Memory B cell (primary cell): Measurements from ENCODE around the gene MMP11.

ENCODE experiments used
- ATAC-seq: fragments of 150-1000 bp; cut with Tn5 transposase; 2 replicates; pipeline ENCODE4 v1.10.0; 2021; ENCODE audit warnings: low read depth, mild to moderate bottlenecking, moderate library complexity
- DNase-seq, 2 donors: peaks; one replicate each; pipeline ENCODE4 v3.0.0; 2022; ENCODE audit warnings: low spot score in 2 of 2
- H3K27ac Mint-ChIP-seq: one replicate; pipeline ENCODE4 v1.8.0; 2022; ENCODE audit warnings: mild to moderate bottlenecking, moderate library complexity, mixed read lengths
- H3K27me3 Mint-ChIP-seq: one replicate; pipeline ENCODE4 v1.8.0; 2022; ENCODE audit warnings: mixed read lengths
- H3K36me3 Mint-ChIP-seq: one replicate; pipeline ENCODE4 v1.8.0; 2022; ENCODE audit warnings: mild to moderate bottlenecking, mixed read lengths
- H3K4me1 Mint-ChIP-seq: one replicate; pipeline ENCODE4 v1.8.0; 2022; ENCODE audit warnings: mixed read lengths
- H3K4me3 Mint-ChIP-seq: one replicate; pipeline ENCODE4 v1.8.0; 2022; ENCODE audit warnings: mild to moderate bottlenecking, moderate library complexity, mixed read lengths
- H3K9me3 Mint-ChIP-seq: one replicate; pipeline ENCODE4 v1.8.0; 2022; ENCODE audit warnings: mixed read lengths

Gene MMP11

DNA sequence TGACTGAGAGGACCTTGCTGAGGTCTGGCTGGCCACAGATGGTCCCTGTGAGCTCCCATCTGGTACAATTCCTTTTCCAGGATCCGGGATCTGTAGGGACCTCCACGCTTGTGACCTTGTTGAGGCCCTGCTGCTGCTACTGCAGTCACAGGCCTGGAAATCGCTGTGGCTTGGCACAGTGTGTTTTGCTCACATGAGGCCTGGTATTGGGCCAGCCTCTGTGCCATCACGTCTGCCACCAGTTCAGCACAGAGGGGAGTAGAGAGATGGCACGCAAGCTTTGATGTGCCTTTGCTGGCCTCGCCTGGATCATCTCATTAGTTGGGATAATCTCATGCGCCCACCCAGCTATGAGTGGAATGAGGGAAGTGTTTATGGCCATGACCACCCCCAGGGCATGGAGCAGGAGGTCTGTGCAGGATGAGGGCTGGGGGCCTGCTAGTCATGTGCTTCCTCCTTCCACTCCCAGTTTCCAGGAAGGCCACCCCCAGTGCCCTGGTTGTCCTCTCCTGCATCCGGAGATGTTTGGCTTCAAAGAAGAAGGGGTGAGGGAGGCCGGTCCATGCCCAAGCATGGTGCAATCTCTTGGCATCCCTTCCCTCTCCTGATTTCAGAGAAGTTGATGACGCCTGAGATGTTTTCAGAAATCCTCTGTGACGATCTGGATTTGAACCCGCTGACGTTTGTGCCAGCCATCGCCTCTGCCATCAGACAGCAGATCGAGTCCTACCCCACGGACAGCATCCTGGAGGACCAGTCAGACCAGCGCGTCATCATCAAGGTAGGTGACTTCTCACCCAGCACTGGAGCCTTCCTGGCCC is 43.7 kb downstream of the MMP11 start:
- Mint-ChIP-seq H3K27me3 (no peaks in the 10 kb centered on the region), H3K4me3 (no peak overlapping the region), H3K9me3 (no peaks in the 10 kb centered on the region), H3K4me1 (peaks cover 33% of the 10 kb centered on the region), H3K36me3 (peaks cover 33% of the 10 kb centered on the region), H3K27ac (no peak overlapping the region)
- no peak for DNase-seq
- no peak for ATAC-seq

DNA sequence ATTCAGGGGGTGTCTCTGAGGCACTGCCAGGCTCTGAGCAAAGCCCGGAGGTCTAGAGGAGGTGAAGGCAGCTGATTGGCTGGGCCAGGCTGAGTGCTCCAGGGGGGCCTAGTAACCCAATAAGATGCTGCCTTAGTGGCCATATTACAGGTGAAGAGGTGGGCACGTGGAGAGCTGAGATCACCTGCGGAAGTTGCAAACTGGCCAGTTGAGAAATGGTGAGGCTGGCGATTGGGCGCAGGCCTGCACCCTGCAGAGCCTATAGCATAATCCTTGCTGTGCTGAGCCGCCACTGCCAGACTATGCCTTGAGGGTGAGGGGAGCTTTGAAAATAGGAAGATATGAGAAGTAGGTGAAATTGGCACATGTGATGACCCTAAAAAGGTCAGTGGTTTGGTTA is 44.5 kb downstream of the MMP11 start:
- Mint-ChIP-seq H3K36me3 (peaks cover 29% of the 10 kb centered on the region), H3K27ac (no peak overlapping the region), H3K4me1 (peaks cover 30% of the 10 kb centered on the region)

DNA sequence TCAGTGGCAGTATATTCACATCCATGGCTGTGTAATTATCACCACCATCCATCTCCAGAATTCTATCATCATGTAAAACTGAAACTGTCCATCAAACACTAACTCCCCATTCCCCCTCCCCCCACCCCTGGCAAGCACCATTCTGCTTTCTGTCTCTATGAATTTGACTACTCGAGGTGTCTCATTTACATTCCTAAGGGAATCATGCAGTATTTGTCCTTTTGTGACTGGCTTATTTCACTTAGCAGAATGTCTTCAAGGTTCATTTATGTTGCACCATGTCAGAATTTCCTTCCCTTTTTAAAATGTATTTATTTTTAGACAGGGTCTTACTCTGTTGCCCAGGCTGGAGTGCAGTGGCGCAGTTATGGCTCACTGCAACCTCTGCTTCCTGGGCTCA is 45.9 kb downstream of the MMP11 start:
- no peak for DNase-seq
- peaks cover 37% of the 10 kb centered on the region for H3K36me3 Mint-ChIP-seq
- H3K9me3 Mint-ChIP-seq = no peaks in the 10 kb centered on the region
- no peaks in the 10 kb centered on the region for H3K27me3 Mint-ChIP-seq
- no peak overlapping the region for H3K27ac Mint-ChIP-seq
- H3K4me3 Mint-ChIP-seq = peak overlapping the region; percentile 34
- ATAC-seq = no peak
- peaks cover 38% of the 10 kb centered on the region for H3K4me1 Mint-ChIP-seq

More for the DNA sequence above, 44.5 kb downstream of the MMP11 start:
- no peak for DNase-seq
- H3K27me3 Mint-ChIP-seq = no peaks in the 10 kb centered on the region
- no peak for ATAC-seq
- H3K4me3 Mint-ChIP-seq = no peak overlapping the region
- H3K9me3 Mint-ChIP-seq = no peaks in the 10 kb centered on the region

DNA sequence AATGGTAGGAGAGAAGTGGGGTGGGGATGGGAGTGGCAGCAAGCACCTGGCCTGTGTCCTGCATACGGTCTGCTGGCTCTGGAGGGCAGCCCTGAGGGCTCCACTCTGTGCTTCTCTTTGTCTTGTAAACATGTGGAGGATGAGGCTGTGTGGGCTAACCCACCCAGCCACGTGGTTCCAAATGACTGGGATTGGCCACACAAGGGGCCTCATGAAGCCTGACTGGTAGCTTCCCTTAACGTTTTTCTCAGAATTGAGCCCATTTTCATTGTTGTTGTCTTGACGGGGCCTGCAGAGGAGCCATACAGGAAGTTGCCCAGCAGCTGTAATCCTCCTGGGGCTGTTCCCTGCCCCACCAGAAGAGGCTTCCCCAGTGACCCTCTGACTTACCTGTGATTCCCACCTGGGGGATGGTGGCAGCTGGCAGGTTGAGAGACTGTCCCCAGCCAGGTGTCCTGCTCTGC is 48.1 kb downstream of the MMP11 start:
- no peaks in the 10 kb centered on the region for H3K27me3 Mint-ChIP-seq
- peak; percentile 60 for ATAC-seq
- peak overlapping the region; percentile 14 for H3K4me3 Mint-ChIP-seq
- peaks cover 45% of the 10 kb centered on the region for H3K4me1 Mint-ChIP-seq
- DNase-seq = no peak
- H3K36me3 Mint-ChIP-seq = peaks cover 49% of the 10 kb centered on the region
- peak overlapping the region; percentile 17 for H3K27ac Mint-ChIP-seq
- H3K9me3 Mint-ChIP-seq = no peaks in the 10 kb centered on the region

DNA sequence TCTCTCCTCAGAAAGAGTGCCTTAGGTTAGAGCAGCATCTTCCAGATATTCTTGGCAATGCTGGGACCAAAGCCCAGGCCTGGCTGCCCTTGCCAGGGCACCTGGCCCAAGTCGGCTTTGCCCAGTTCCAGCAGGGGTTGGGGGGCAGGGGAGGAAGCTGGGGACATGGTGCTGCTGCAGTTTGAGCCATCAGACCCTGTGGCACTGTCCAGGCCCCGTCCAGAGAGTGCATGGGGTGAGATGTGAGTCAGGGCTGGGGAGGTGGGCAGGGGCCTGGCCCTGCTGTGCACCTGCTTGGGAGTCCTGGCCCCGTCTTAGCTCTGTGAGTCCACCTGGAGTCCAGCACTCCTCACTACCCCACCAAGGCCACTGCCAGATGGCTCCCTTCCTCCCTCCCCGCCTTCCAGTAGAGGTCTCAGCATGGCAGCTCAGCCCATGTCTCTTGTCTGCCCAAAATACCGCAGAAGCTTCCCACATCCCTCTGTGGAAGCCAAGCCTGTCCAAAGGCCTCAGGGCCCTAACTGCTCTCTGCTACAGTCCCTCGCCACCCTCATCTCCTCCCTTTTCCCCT is 49.5 kb downstream of the MMP11 start:
- Mint-ChIP-seq H3K27me3 (no peaks in the 10 kb centered on the region), H3K9me3 (no peaks in the 10 kb centered on the region), H3K36me3 (peaks cover 46% of the 10 kb centered on the region), H3K4me3 (no peak overlapping the region), H3K27ac (peak overlapping the region; percentile 53), H3K4me1 (peaks cover 42% of the 10 kb centered on the region)
- ATAC-seq (no peak), DNase-seq (no peak)

DNA sequence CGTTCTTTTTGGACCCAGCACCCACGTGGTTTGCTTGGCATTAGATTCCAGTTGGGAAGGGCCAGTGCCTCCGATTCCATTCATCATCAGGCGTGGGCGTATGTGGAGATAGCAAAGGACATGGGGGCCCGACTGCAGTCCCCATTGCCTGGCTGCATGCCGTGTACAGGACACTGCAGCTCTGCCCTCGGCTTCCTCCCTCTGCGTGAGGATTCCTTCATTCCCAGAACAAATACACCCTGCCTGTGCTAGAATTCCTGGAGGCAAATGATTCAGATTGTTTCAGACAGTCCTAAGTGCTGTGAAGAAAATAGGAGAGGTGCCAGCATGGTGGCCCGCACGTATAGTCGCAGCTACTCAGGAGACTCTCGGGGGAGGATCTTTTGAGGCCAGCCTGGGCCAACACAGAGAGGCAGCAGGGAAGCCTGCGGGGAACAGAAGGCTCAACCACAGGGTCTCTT is 50.7 kb downstream of the MMP11 start:
- H3K36me3 Mint-ChIP-seq = peaks cover 45% of the 10 kb centered on the region
- H3K4me3 Mint-ChIP-seq = no peak overlapping the region
- no peaks in the 10 kb centered on the region for H3K9me3 Mint-ChIP-seq
- H3K27ac Mint-ChIP-seq = no peak overlapping the region
- no peaks in the 10 kb centered on the region for H3K27me3 Mint-ChIP-seq
- ATAC-seq (no peak), DNase-seq (no peak)
- H3K4me1 Mint-ChIP-seq = peaks cover 40% of the 10 kb centered on the region

GRCh38 chr22:23824476-23825245 is 52.0 kb downstream of the MMP11 start:
- Mint-ChIP-seq H3K27ac (no peak overlapping the region), H3K9me3 (no peaks in the 10 kb centered on the region), H3K27me3 (no peaks in the 10 kb centered on the region), H3K4me1 (peaks cover 40% of the 10 kb centered on the region), H3K4me3 (no peak overlapping the region), H3K36me3 (peaks cover 43% of the 10 kb centered on the region)
- ATAC-seq (no peak), DNase-seq (no peak)

DNA sequence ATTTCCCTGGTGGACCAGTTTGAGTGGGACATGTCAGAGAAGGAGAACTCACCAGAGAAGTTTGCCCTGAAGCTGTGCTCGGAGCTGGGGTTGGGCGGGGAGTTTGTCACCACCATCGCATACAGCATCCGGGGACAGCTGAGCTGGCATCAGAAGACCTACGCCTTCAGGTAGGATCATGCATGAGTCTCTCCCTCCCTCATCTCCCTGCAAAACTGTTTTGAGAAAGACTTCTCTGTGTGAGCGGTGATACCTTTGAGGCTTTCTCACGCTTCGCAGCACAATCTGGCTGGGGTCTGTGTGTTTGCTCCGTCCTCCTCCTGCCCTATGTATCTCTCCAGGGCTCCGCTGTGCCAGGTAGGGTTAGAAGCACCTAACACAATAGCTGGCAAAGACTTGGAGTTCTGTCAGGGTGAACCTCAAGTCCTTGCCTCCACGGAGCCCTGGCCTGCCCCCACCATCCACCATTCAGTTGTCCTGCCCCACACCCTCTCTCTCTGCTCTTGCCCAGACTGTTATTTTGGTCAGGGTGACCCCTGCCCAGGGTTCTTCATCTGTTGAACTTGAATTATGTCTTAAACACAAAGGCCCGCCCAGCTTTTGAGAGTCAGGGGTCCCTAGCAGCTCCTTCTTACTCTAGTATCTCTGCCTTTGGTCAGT is 52.7 kb downstream of the MMP11 start:
- ATAC-seq = no peak
- Mint-ChIP-seq H3K36me3 (peaks cover 44% of the 10 kb centered on the region), H3K4me1 (peaks cover 42% of the 10 kb centered on the region), H3K27me3 (no peaks in the 10 kb centered on the region), H3K9me3 (no peaks in the 10 kb centered on the region), H3K27ac (peak overlapping the region; percentile 24), H3K4me3 (no peak overlapping the region)
- no peak for DNase-seq

- ATAC-seq (no peak), DNase-seq (no peak)
- Mint-ChIP-seq H3K4me1 (peaks cover 35% of the 10 kb centered on the region), H3K27ac (no peak overlapping the region), H3K27me3 (no peaks in the 10 kb centered on the region), H3K4me3 (no peak overlapping the region), H3K36me3 (peaks cover 42% of the 10 kb centered on the region), H3K9me3 (no peaks in the 10 kb centered on the region)
Measured at GRCh38 chr22:23826510-23827350, 54.1 kb downstream of the MMP11 start.

GRCh38 chr22:23827351-23827995 is 54.8 kb downstream of the MMP11 start:
- peaks cover 38% of the 10 kb centered on the region for H3K36me3 Mint-ChIP-seq
- peaks cover 36% of the 10 kb centered on the region for H3K4me1 Mint-ChIP-seq
- no peak overlapping the region for H3K27ac Mint-ChIP-seq
- H3K9me3 Mint-ChIP-seq = no peaks in the 10 kb centered on the region
- H3K27me3 Mint-ChIP-seq = no peaks in the 10 kb centered on the region
- no peak for ATAC-seq
- no peak for DNase-seq
- H3K4me3 Mint-ChIP-seq = no peak overlapping the region

DNA sequence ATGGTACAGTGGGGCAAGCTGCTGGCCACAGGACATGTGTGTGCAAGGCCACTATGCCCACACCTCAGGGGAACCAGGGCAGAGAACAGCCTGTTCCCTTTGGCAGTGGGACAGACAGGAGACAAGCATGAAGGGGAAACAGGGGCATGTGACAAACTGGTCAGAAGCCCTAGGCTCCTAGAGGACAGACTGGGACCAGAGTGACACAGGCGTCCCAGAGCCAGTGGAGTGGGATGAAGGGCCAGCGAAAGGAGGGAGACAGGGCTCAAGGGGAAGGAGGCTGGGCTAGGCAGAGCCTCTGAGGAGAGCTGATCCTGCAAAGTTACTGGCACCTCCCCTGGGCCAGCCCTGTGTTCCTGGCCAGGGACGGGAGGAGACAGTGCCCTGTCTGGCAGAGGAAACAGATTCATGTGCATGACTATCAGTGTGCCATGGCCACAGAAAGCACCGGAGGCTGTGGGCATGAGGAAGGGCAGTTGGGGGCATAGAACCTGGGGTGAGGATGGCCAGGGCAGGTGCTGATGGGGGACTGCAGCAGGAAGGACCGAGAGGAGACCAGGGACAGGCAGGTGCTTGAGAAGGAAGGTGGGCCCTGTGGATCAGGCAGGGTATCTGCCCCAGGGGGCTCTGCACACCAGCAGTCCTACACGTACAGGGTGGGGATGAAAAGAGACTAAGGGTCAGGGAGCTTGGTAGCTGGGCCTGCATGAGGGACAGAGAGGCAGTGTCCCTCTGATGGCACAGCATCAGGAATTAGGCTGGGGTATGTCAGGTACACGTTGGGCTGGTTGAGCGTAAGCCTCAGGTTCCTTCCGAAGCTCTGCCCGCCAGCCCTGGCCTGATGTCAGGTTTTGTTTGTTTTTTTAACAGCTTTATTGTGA is 56.4 kb downstream of the MMP11 start:
- Mint-ChIP-seq H3K4me3 (peak overlapping the region; percentile 0), H3K36me3 (peaks cover 28% of the 10 kb centered on the region), H3K27ac (peak overlapping the region; percentile 24), H3K9me3 (no peaks in the 10 kb centered on the region), H3K4me1 (peaks cover 25% of the 10 kb centered on the region), H3K27me3 (no peaks in the 10 kb centered on the region)
- ATAC-seq (no peak), DNase-seq (no peak)

DNA sequence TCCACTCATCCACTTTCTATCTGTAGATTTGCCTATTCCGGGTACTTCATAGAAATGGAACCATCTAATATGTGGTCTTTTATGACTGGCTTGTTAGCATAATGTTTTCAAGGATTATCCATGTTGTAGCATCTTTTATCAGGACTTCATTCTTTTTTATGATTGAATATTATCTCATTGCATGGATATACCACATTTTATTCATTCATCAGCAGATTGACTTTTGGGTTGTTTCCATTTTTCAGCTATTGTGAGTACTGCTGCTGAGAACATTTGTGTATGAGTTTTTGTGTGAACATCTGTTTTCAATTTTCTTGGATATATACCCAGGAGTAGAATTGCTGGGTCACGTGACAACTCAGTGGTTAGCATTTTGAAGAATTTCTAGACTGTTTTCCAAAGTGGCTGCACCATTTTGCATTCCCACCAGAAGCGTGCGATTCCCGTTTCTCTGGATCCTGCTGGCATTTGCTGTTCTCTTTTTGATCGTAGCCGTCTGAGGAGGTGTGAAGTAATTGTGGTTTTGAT is 57.3 kb downstream of the MMP11 start:
- ATAC-seq (peak; percentile 14), DNase-seq (no peak)
- H3K27me3 Mint-ChIP-seq = no peaks in the 10 kb centered on the region
- H3K36me3 Mint-ChIP-seq = peaks cover 25% of the 10 kb centered on the region
- H3K4me1 Mint-ChIP-seq = peaks cover 23% of the 10 kb centered on the region
- peak overlapping the region; percentile 18 for H3K4me3 Mint-ChIP-seq
- H3K27ac Mint-ChIP-seq = peak overlapping the region; percentile 12
- no peaks in the 10 kb centered on the region for H3K9me3 Mint-ChIP-seq
